H1 (cell line): ENCODE data around the gene EMC10.

Experiments
- CREB1 ChIP-seq: IDR thresholded peaks from 2 replicates; pipeline ENCODE4 v1.6.1; 2012; ENCODE audit warnings: inconsistent platforms
- POLR2A ChIP-seq, 2 experiments: IDR thresholded peaks; 1 replicate in 1 of 2; 2 replicates in 1 of 2; pipeline ENCODE4 v1.6.1; 2011; ENCODE audit warnings: low read depth in 2 of 2, low read length in 2 of 2, mild to moderate bottlenecking in 2 of 2; ENCODE audit errors: control extremely low read depth in 1 of 2
- YY1 ChIP-seq: IDR thresholded peaks from 2 replicates; pipeline ENCODE4 v1.6.1; 2011; ENCODE audit warnings: low read depth, mild to moderate bottlenecking, low read length
- TF ChIP-seq, protein P1 (sequence below), 3 experiments: IDR thresholded peaks; 1 replicate in 2 of 3; 2 replicates in 1 of 3; pipeline versions ENCODE4 v1.5.1 to v1.6.1; 2011; ENCODE audit warnings: low read length in 3 of 3, mild to moderate bottlenecking in 3 of 3, inconsistent platforms in 2 of 3, low read depth in 1 of 3, moderate library complexity in 1 of 3; ENCODE audit not compliant: insufficient read depth in 1 of 3; ENCODE audit errors: control extremely low read depth in 1 of 3

DNA sequence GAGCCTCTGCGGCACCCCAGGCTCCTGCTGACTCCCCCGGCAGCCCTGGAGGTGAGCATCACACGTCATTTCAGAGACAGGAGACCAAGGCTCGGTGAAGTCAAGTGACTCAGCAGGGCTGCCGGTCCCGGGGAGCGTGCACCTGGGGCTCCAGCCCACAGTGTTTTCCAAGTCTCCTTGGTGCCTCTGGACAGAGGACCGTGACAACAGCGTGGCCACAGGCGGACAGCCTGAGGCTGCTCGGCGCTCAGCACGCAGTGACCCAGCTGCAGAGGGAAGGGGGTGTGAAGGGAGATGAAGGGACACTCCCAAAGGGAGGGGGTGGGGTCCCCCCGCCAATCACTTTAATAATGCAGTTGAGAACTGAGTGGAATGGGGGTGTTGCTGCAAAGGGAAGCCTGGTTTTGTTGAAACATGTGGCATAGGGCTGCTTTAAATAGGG is 54.9 kb downstream of the EMC10 start:
- TF ChIP-seq POLR2A (IDR thresholded peaks at IDR 0.05; ENCODE audit: control extremely low read depth in 1 of 2, low read depth in 2 of 2, low read length in 2 of 2) (no peak), CREB1 (no peak), YY1 (no peak)
- TF ChIP-seq, protein P1, sequence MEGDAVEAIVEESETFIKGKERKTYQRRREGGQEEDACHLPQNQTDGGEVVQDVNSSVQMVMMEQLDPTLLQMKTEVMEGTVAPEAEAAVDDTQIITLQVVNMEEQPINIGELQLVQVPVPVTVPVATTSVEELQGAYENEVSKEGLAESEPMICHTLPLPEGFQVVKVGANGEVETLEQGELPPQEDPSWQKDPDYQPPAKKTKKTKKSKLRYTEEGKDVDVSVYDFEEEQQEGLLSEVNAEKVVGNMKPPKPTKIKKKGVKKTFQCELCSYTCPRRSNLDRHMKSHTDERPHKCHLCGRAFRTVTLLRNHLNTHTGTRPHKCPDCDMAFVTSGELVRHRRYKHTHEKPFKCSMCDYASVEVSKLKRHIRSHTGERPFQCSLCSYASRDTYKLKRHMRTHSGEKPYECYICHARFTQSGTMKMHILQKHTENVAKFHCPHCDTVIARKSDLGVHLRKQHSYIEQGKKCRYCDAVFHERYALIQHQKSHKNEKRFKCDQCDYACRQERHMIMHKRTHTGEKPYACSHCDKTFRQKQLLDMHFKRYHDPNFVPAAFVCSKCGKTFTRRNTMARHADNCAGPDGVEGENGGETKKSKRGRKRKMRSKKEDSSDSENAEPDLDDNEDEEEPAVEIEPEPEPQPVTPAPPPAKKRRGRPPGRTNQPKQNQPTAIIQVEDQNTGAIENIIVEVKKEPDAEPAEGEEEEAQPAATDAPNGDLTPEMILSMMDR (IDR thresholded peaks at IDR 0.05; ENCODE audit: control extremely low read depth in 1 of 3, insufficient read depth in 1 of 3, low read depth in 1 of 3, low read length in 3 of 3), result no peak
